Aortic smooth muscle cell (primary cell): ENCODE measurements around the gene NDUFC1. TPM values are rescaled to one million over a fixed set of nuclear protein-coding genes. Genes with fewer than 3 reads are reported as not detected.

Source experiments
- total RNA-seq: library from RNA; depleted of rRNA; stranded (reverse); fragments of >200 nt; gene quantifications from 2 replicates; pipeline ENCODE4 v1.2.3, GENCODE V29; 2014

NDUFC1 gene
- 66.5 and 68.8 TPM in 2 replicates for total RNA-seq

DNA sequence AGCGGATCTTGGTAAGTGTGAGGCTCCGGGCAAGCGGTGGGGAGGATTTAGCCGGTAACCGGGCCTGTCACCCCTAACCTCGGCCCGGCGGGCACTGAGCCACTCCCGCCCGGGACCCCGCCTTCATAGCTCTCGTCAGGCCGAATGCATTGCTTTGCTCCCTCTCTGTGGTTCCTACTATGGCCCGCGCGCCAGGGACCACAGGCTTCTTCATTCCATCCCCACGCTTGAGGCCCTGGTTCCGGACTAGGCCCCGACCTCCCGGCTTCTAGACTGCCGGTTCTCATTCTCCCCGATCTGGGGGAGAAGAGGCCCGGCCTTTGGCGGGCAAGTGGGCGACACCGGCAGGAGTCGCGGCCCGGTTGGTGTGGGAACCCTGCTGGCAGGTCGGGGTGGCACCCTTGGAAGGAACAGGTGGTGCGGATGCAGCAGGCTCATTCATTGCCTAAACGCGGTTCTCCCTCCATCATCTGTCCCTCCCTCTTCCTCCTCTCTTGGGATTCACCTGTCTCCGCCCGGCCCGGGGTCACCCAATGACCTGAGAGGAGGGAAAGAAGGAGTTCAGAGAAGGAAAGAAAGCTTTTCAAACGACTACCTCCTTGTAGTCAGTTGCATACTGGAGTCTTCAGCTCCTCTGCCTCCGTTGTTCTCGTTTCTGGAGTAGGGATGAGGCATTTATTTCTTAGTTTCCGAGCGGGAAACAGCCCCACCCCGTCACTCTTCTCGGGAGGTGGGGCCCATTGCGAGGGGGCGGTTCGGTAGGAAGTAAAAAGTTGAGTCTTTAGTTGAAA lies at the start of gene NDUFC1:
NDUFC1 (minus strand) TSS at position 657 of the 791 bp plus-strand sequence. CDS start 6,679 bp downstream, outside the sequence.

DNA sequence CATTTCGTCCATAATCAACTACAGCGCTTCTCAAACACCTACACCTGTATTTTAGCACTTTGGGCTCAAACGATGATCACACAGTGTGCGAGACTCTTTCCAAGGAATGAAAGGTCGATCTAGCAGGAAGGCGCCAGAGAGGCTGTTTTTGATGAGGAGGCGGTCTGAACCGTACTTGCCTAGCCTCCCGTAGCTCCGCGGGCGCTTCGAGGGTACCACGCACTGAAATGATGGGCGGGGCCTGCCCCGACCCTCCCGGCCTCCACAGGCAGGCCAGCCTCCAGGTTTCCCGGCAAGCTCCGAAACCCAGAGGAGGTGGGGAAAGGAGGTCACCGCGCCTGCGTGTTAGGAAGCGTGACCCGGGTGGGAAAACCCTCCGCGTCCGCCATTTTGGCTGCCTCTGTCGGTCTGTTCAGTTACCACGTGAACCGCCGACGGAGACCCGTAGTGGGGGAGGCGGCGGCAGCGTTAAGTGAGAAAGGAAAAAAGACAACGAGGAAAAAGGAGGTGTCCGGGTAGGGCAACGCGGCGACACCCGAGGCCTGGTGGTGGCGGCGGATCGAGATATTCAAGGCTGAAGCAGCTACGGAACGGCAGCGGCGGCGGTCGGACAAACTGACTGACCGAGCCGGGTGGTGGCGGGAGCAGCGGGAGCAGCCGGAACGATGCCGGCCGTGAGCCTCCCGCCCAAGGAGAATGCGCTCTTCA lies 1.0 kb downstream of the NDUFC1 start, which contains the start of gene NAA15:
NAA15 (plus strand) TSS at position 393 of the 708 bp plus-strand sequence; CDS start at position 666, 273 bp downstream.

GRCh38 chr4:139279760-139280620 lies 22.3 kb downstream of the NDUFC1 start, which contains the start of gene MGARP:
Gene MGARP (minus strand): TSS chr4:139280225. CDS start chr4:139280158, 67 bp downstream.

Other genes starting within 250 kb of the NDUFC1 start
- gene ELF2, start 125.3 kb downstream of the NDUFC1 start, total RNA-seq = 40.0 and 43.8 TPM in 2 replicates
- gene MGARP, start 22.3 kb downstream of the NDUFC1 start, total RNA-seq = 14.5 and 52.5 TPM in 2 replicates
- 23.6 and 23.7 TPM in 2 replicates for gene NAA15, start 972 bp downstream of the NDUFC1 start, total RNA-seq
- 13.2 and 15.4 TPM in 2 replicates for gene RAB33B, start 151.6 kb upstream of the NDUFC1 start, total RNA-seq